ENCODE data around the gene ZNF471. TPM values are rescaled to one million over a fixed set of nuclear protein-coding genes. Genes with fewer than 3 reads are reported as not detected.

Gene ZNF471
- total and polyA plus RNA-seq, 10 of the 15 experiments (the other 5 are each of a cell fraction or from before 2014, with no cell fraction given): 0.03 TPM; not detected in 9

DNA sequence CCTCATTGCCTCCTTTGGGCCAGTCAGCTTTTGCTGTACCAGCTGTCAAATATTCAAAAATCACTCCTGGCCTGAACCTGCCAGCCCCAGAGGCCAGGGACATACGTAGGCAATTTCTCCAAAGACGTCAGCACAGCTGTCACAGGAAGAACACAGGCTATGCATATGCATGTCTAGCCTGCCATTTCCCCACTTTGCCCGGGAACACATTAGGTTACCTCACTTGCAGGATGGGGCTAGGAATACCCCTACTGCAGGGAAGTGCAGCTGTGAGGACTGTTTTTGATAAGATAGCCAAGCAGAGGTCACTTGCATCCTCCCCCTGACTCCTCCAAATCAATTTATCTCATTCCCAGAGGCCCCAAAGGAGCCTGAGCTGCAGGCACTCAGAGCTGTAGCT, 33.3 kb upstream of the ZNF471 start:
- intact Hi-C loops (cut with micrococcal nuclease; ENCODE audit: unreplicated experiment) (no loop called here), in situ Hi-C loops (cut with MboI) (no loop called here)
- no peak for ATAC-seq
- ChIA-PET SMC1A (ENCODE audit: uncharacterized antibody, unreplicated experiment) (no interaction called here), POLR2A (no interaction called here), RAD21 (ENCODE audit: unreplicated experiment) (no interaction called here), CTCF (no interaction called here)
- H4K20me1 ChIP-seq (ENCODE audit: control insufficient read depth, insufficient read depth): no peaks in the 10 kb centered on the region
- peaks cover 2% of the 10 kb centered on the region; the same call in 2 of the 3 replicates for H3K9me3 ChIP-seq (replicated peaks; ENCODE audit: control insufficient read depth, insufficient read depth, low read length)
- H3K27me3 ChIP-seq (replicated peaks in 1 of 2; ENCODE audit: control insufficient read depth in 2 of 2, insufficient read depth in 2 of 2, low read length in 1 of 2): no peaks in the 10 kb centered on the region
- no peaks in the 10 kb centered on the region for H3K36me3 ChIP-seq (ENCODE audit: control insufficient read depth in 2 of 2, insufficient read depth in 2 of 2, low read length in 1 of 2)
- H2AFZ ChIP-seq (ENCODE audit: control insufficient read depth, low read depth, low read length): no peak overlapping the region
- no peaks in the 10 kb centered on the region for H3K4me1 ChIP-seq (ENCODE audit: control insufficient read depth, insufficient read depth, low read length)
- no peak overlapping the region for H3K4me3 ChIP-seq
- 30% methylated on average over 3 of the region's 3 CpGs for WGBS (ENCODE audit: insufficient coverage, insufficient replicate concordance, low lambda C conversion rate, missing lambda C conversion rate)
- no peaks in the 10 kb centered on the region for H3K79me2 ChIP-seq (ENCODE audit: control insufficient read depth, insufficient read depth, low read length)
- no peak overlapping the region for H3K4me2 ChIP-seq (ENCODE audit: control insufficient read depth, insufficient read depth)
- no peak for FAIRE-seq
- no peak overlapping the region for H3K27ac ChIP-seq (ENCODE audit: control insufficient read depth, insufficient read depth)
- H3K9ac ChIP-seq (ENCODE audit: control insufficient read depth, insufficient read depth, low read length): no peak overlapping the region
- DNase-seq (ENCODE audit: low read depth, low spot score): no peak
- no TSS peak for BruUV-seq (replicated peaks)
- no peak for TF ChIP-seq WRNIP1 (IDR thresholded peaks at IDR 0.05; ENCODE audit: borderline replicate concordance, low read depth, low read length)
- no peak for TF ChIP-seq HSF1 (IDR thresholded peaks at IDR 0.05; ENCODE audit: low read depth, low read length)
- TF ChIP-seq, protein P1, sequence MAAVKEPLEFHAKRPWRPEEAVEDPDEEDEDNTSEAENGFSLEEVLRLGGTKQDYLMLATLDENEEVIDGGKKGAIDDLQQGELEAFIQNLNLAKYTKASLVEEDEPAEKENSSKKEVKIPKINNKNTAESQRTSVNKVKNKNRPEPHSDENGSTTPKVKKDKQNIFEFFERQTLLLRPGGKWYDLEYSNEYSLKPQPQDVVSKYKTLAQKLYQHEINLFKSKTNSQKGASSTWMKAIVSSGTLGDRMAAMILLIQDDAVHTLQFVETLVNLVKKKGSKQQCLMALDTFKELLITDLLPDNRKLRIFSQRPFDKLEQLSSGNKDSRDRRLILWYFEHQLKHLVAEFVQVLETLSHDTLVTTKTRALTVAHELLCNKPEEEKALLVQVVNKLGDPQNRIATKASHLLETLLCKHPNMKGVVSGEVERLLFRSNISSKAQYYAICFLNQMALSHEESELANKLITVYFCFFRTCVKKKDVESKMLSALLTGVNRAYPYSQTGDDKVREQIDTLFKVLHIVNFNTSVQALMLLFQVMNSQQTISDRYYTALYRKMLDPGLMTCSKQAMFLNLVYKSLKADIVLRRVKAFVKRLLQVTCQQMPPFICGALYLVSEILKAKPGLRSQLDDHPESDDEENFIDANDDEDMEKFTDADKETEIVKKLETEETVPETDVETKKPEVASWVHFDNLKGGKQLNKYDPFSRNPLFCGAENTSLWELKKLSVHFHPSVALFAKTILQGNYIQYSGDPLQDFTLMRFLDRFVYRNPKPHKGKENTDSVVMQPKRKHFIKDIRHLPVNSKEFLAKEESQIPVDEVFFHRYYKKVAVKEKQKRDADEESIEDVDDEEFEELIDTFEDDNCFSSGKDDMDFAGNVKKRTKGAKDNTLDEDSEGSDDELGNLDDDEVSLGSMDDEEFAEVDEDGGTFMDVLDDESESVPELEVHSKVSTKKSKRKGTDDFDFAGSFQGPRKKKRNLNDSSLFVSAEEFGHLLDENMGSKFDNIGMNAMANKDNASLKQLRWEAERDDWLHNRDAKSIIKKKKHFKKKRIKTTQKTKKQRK (IDR thresholded peaks at IDR 0.05; ENCODE audit: low read depth, low read length): no peak
- TF ChIP-seq IRF3 (IDR thresholded peaks at IDR 0.05): no peak
- TF ChIP-seq SIN3A (IDR thresholded peaks at IDR 0.05; ENCODE audit: low read depth, low read length): no peak
- no peak for TF ChIP-seq SUPT20H (IDR thresholded peaks at IDR 0.05; ENCODE audit: borderline replicate concordance, control insufficient read depth, low read depth, low read length)
- TF ChIP-seq, protein P2, sequence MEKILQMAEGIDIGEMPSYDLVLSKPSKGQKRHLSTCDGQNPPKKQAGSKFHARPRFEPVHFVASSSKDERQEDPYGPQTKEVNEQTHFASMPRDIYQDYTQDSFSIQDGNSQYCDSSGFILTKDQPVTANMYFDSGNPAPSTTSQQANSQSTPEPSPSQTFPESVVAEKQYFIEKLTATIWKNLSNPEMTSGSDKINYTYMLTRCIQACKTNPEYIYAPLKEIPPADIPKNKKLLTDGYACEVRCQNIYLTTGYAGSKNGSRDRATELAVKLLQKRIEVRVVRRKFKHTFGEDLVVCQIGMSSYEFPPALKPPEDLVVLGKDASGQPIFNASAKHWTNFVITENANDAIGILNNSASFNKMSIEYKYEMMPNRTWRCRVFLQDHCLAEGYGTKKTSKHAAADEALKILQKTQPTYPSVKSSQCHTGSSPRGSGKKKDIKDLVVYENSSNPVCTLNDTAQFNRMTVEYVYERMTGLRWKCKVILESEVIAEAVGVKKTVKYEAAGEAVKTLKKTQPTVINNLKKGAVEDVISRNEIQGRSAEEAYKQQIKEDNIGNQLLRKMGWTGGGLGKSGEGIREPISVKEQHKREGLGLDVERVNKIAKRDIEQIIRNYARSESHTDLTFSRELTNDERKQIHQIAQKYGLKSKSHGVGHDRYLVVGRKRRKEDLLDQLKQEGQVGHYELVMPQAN (conservative IDR thresholded peaks at IDR 0.05): no peak
- TF ChIP-seq NFYB (IDR thresholded peaks at IDR 0.05; ENCODE audit: insufficient read depth, low read depth, low read length): no peak
- TF ChIP-seq ZNF24 (IDR thresholded peaks at IDR 0.05): no peak
- TF ChIP-seq ATF3 (IDR thresholded peaks at IDR 0.05; ENCODE audit: borderline replicate concordance, extremely low read depth, low read depth, low read length): no peak
- TF ChIP-seq CTCF (IDR thresholded peaks at IDR 0.05 in 2 of 3, conservative IDR thresholded peaks at IDR 0.05 in 1 of 3; ENCODE audit: control insufficient read depth in 2 of 3, extremely low read depth in 1 of 3, insufficient read depth in 1 of 3, low read depth in 3 of 3, low read length in 3 of 3): no peak
- TF ChIP-seq CHD1 (IDR thresholded peaks at IDR 0.05; ENCODE audit: low read depth, low read length): no peak

Data from GM12878 (cell line).